GM23338 (cell line): ENCODE measurements around the gene ABL1. TPM values are rescaled to one million over a fixed set of nuclear protein-coding genes. Genes with fewer than 3 reads are reported as not detected.

Source experiments
- ATAC-seq: fragments of 200-7000 bp; cut with Tn5 transposase; 3 replicates; pipeline ENCODE4 v1.9.1; 2020
- DNase-seq: peaks from one replicate; pipeline ENCODE4 v3.0.0-alpha.2; 2015; ENCODE audit warnings: low spot score
- H2AFZ ChIP-seq: fragments of 200-600 bp; sonication (generic); 2 replicates; pipeline ENCODE4 v1.8.0; 2016; ENCODE audit warnings: antibody characterized with exemption, mild to moderate bottlenecking, moderate library complexity
- H3F3A ChIP-seq: fragments of 200-600 bp; sonication (generic); replicated peaks from 2 replicates; pipeline ENCODE4 v1.8.0; 2017; ENCODE audit warnings: antibody characterized with exemption, mixed run types, low read depth
- H3K27ac ChIP-seq: fragments of 200-600 bp; sonication (generic); 2 replicates; pipeline ENCODE4 v1.6.1; 2016; ENCODE audit warnings: low read depth
- H3K27me3 ChIP-seq: fragments of 200-600 bp; sonication (generic); 2 replicates; pipeline ENCODE4 v1.8.0; 2016; ENCODE audit warnings: mild to moderate bottlenecking, mixed run types, moderate library complexity; ENCODE audit not compliant: insufficient read depth
- H3K36me3 ChIP-seq: fragments of 200-600 bp; sonication (generic); 2 replicates; pipeline ENCODE4 v1.8.0; 2016; ENCODE audit warnings: mild to moderate bottlenecking; ENCODE audit not compliant: insufficient read depth
- H3K4me1 ChIP-seq: fragments of 200-600 bp; sonication (generic); 2 replicates; pipeline ENCODE4 v1.8.0; 2016; ENCODE audit warnings: mild to moderate bottlenecking, moderate library complexity; ENCODE audit not compliant: insufficient read depth
- H3K4me2 ChIP-seq: fragments of 200-600 bp; sonication (generic); 2 replicates; pipeline ENCODE4 v1.7.1; 2017; ENCODE audit warnings: mixed run types
- H3K4me3 ChIP-seq: fragments of 200-600 bp; sonication (generic); 2 replicates; pipeline ENCODE4 v1.6.1; 2016; ENCODE audit warnings: mixed run types
- H3K79me2 ChIP-seq: fragments of 200-600 bp; sonication (generic); replicated peaks from 2 replicates; pipeline ENCODE4 v1.8.0; 2017; ENCODE audit warnings: mild to moderate bottlenecking; ENCODE audit not compliant: insufficient read depth
- H3K9me2 ChIP-seq: fragments of 200-600 bp; sonication (generic); 2 replicates; pipeline ENCODE4 v1.8.0; 2017; ENCODE audit not compliant: insufficient read depth
- H4K20me1 ChIP-seq: fragments of 200-600 bp; sonication (generic); replicated peaks from 2 replicates; pipeline ENCODE4 v1.8.0; 2017; ENCODE audit warnings: mild to moderate bottlenecking; ENCODE audit not compliant: insufficient read depth
- H3K27ac Mint-ChIP-seq: 2 replicates; pipeline ENCODE4 v1.8.0; 2020; ENCODE audit warnings: inconsistent platforms, mild to moderate bottlenecking, moderate library complexity, mixed read lengths
- H3K27me3 Mint-ChIP-seq: 3 replicates; pipeline ENCODE4 v1.8.0; 2022; ENCODE audit warnings: low read depth, mild to moderate bottlenecking, moderate library complexity, mixed read lengths, inconsistent platforms; ENCODE audit not compliant: insufficient read depth, poor library complexity
- H3K36me3 Mint-ChIP-seq: 3 replicates; pipeline ENCODE4 v1.8.0; 2021; ENCODE audit warnings: low read depth, mild to moderate bottlenecking, inconsistent platforms, moderate library complexity, mixed read lengths
- H3K4me1 Mint-ChIP-seq: 3 replicates; pipeline ENCODE4 v1.8.0; 2020; ENCODE audit warnings: mild to moderate bottlenecking, inconsistent platforms, mixed read lengths
- H3K4me3 Mint-ChIP-seq: 3 replicates; pipeline ENCODE4 v1.8.0; 2021; ENCODE audit warnings: moderate library complexity, mild to moderate bottlenecking, inconsistent platforms, mixed read lengths
- H3K9me3 Mint-ChIP-seq: 3 replicates; pipeline ENCODE4 v1.8.0; 2020; ENCODE audit warnings: moderate library complexity, mild to moderate bottlenecking, inconsistent platforms, mixed read lengths
- CREB1 ChIP-seq: fragments of 250-450 bp; sonication (Bioruptor Pico); IDR thresholded peaks from 2 replicates; pipeline ENCODE4 v1.5.0; 2020; ENCODE audit warnings: low read depth, mild to moderate bottlenecking, moderate library complexity
- EZH2 ChIP-seq: fragments of 200-600 bp; sonication (generic); IDR thresholded peaks from one replicate; pipeline ENCODE4 v1.8.0; 2017; ENCODE audit warnings: antibody characterized with exemption, mild to moderate bottlenecking, low read depth; ENCODE audit not compliant: unreplicated experiment
- EZH2phosphoT487 ChIP-seq: fragments of 200-600 bp; sonication (generic); IDR thresholded peaks from one replicate; pipeline ENCODE4 v1.8.1; 2018; ENCODE audit warnings: antibody characterized with exemption; ENCODE audit not compliant: unreplicated experiment
- JUNB ChIP-seq: IDR thresholded peaks from one replicate; pipeline ENCODE4 v1.6.1; 2016; ENCODE audit warnings: antibody characterized with exemption; ENCODE audit not compliant: unreplicated experiment
- NANOG ChIP-seq: IDR thresholded peaks from 2 replicates; pipeline ENCODE4 v1.6.1; 2016; ENCODE audit warnings: antibody characterized with exemption, borderline replicate concordance
- POLR2AphosphoS5 ChIP-seq: IDR thresholded peaks from 2 replicates; pipeline ENCODE4 v1.6.1; 2016; ENCODE audit warnings: antibody characterized with exemption, low read depth
- STAT1 ChIP-seq: IDR thresholded peaks from one replicate; pipeline ENCODE4 v1.6.1; 2016; ENCODE audit warnings: antibody characterized with exemption; ENCODE audit not compliant: unreplicated experiment
- polyA plus RNA-seq: library from polyadenylated mRNA; unstranded; fragments of >200 nt; fragmentation: Nextera tagmentation; extraction: Ambion mirVana; gene quantifications from 2 replicates; pipeline ENCODE4 v1.2.1, GENCODE V29; 2016
- total RNA-seq: library from RNA; depleted of rRNA; stranded (reverse); fragments of >200 nt; shearing (Covaris generic); gene quantifications from 2 replicates; pipeline ENCODE4 v1.2.3, GENCODE V29; 2014
- TF ChIP-seq, protein P1 (sequence below): fragments of 250-450 bp; sonication (Bioruptor Pico); IDR thresholded peaks from 2 replicates; pipeline ENCODE4 v1.5.0; 2020; ENCODE audit warnings: mild to moderate bottlenecking, moderate library complexity
- TF ChIP-seq, protein P2 (sequence below), 2 experiments: fragments of 200-600 bp in 1 of 2; sonication (generic) in 1 of 2; conservative IDR thresholded peaks; 2 replicates each; pipeline versions ENCODE4 v1.5.1 to v1.6.1; 2016 to 2017; ENCODE audit warnings: antibody characterized with exemption in 2 of 2, low read depth in 2 of 2, mild to moderate bottlenecking in 2 of 2, moderate library complexity in 1 of 2
- TF ChIP-seq, protein P3 (sequence below): IDR thresholded peaks from 2 replicates; pipeline ENCODE4 v1.6.1; 2016; ENCODE audit warnings: antibody characterized with exemption

ABL1 gene
- total and polyA plus RNA-seq, 2 experiments from 2014 or later = 20.7 to 85.1 TPM

DNA sequence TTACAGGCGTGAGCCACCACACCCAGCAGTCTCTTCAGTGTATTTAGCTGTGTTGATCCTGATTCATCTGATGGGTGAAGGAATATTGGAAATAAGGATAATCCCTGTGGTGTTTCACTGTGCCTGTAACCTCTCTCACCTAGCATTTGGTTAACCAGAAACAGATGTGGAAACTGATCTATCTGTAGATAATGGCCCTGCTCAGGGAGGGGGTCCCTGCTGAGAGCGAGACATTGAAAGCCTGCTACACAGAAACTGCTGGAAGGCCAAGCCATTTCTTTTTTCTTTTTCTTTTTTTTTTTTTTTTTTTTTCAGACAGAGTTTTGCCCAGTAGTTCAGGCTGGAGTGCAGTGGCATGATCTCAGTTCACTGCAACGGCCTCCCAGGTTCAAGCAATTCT lies 33.2 kb downstream of the ABL1 start (continued):
- TF ChIP-seq, protein P1, sequence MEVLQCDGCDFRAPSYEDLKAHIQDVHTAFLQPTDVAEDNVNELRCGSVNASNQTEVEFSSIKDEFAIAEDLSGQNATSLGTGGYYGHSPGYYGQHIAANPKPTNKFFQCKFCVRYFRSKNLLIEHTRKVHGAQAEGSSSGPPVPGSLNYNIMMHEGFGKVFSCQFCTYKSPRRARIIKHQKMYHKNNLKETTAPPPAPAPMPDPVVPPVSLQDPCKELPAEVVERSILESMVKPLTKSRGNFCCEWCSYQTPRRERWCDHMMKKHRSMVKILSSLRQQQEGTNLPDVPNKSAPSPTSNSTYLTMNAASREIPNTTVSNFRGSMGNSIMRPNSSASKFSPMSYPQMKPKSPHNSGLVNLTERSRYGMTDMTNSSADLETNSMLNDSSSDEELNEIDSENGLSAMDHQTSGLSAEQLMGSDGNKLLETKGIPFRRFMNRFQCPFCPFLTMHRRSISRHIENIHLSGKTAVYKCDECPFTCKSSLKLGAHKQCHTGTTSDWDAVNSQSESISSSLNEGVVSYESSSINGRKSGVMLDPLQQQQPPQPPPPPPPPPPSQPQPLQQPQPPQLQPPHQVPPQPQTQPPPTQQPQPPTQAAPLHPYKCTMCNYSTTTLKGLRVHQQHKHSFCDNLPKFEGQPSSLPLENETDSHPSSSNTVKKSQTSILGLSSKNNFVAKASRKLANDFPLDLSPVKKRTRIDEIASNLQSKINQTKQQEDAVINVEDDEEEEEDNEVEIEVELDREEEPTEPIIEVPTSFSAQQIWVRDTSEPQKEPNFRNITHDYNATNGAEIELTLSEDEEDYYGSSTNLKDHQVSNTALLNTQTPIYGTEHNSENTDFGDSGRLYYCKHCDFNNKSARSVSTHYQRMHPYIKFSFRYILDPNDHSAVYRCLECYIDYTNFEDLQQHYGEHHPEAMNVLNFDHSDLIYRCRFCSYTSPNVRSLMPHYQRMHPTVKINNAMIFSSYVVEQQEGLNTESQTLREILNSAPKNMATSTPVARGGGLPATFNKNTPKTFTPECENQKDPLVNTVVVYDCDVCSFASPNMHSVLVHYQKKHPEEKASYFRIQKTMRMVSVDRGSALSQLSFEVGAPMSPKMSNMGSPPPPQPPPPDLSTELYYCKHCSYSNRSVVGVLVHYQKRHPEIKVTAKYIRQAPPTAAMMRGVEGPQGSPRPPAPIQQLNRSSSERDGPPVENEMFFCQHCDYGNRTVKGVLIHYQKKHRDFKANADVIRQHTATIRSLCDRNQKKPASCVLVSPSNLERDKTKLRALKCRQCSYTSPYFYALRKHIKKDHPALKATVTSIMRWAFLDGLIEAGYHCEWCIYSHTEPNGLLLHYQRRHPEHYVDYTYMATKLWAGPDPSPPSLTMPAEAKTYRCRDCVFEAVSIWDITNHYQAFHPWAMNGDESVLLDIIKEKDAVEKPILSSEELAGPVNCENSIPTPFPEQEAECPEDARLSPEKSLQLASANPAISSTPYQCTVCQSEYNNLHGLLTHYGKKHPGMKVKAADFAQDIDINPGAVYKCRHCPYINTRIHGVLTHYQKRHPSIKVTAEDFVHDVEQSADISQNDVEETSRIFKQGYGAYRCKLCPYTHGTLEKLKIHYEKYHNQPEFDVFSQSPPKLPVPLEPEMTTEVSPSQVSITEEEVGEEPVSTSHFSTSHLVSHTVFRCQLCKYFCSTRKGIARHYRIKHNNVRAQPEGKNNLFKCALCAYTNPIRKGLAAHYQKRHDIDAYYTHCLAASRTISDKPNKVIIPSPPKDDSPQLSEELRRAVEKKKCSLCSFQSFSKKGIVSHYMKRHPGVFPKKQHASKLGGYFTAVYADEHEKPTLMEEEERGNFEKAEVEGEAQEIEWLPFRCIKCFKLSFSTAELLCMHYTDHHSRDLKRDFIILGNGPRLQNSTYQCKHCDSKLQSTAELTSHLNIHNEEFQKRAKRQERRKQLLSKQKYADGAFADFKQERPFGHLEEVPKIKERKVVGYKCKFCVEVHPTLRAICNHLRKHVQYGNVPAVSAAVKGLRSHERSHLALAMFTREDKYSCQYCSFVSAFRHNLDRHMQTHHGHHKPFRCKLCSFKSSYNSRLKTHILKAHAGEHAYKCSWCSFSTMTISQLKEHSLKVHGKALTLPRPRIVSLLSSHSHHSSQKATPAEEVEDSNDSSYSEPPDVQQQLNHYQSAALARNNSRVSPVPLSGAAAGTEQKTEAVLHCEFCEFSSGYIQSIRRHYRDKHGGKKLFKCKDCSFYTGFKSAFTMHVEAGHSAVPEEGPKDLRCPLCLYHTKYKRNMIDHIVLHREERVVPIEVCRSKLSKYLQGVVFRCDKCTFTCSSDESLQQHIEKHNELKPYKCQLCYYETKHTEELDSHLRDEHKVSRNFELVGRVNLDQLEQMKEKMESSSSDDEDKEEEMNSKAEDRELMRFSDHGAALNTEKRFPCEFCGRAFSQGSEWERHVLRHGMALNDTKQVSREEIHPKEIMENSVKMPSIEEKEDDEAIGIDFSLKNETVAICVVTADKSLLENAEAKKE (CRISPR knock-in tag) = no peak
- TF ChIP-seq CREB1 (CRISPR knock-in tag) (no peak), NANOG (no peak), EZH2phosphoT487 (no peak)

DNA sequence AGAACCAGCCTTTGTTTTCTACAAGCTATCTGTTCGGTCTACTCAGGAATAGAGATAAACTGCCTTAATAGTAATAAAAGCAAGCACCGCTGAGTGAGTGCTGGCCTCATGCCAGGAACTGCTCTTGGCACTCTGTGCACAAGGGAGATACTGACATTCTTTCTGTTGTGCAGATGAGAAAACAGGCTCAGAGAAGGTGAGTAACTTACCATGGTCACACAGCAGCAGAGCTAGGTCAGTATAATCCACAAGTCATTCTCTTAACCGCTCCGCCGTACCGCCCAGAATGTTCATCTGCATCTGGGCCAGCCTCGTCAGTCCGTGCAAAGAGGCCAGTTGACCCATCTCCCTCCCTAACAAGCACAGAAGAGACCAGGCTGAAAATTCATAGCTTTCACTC lies 34.2 kb downstream of the ABL1 start:
- H3K27ac ChIP-seq = peak overlapping the region; percentile 41; the same call in 1 of the 2 replicates
- no peaks in the 10 kb centered on the region for H3K4me1 ChIP-seq
- H3K36me3 Mint-ChIP-seq = peaks cover 50% of the 10 kb centered on the region
- no peak overlapping the region for H3K27ac Mint-ChIP-seq
- H3K9me2 ChIP-seq = no peaks in the 10 kb centered on the region
- no peaks in the 10 kb centered on the region for H3K27me3 Mint-ChIP-seq
- peaks cover 5% of the 10 kb centered on the region; the same call in 1 of the 2 replicates for H3F3A ChIP-seq
- no peaks in the 10 kb centered on the region for H3K9me3 Mint-ChIP-seq
- peaks cover 27% of the 10 kb centered on the region for H3K36me3 ChIP-seq
- no peak overlapping the region for H3K4me3 Mint-ChIP-seq
- H2AFZ ChIP-seq = no peak overlapping the region
- H3K4me1 Mint-ChIP-seq = no peaks in the 10 kb centered on the region
- no peak for ATAC-seq
- H3K27me3 ChIP-seq = no peaks in the 10 kb centered on the region
- no peak overlapping the region for H3K4me2 ChIP-seq
- H3K79me2 ChIP-seq = peaks cover 59% of the 10 kb centered on the region
- no peak for DNase-seq
- no peak overlapping the region for H3K4me3 ChIP-seq
- H4K20me1 ChIP-seq = peaks cover 15% of the 10 kb centered on the region
- TF ChIP-seq POLR2AphosphoS5 (no peak), EZH2phosphoT487 (no peak), STAT1 (no peak), EZH2 (no peak), JUNB (no peak), CREB1 (CRISPR knock-in tag) (no peak), NANOG (no peak)
- TF ChIP-seq, protein P2, sequence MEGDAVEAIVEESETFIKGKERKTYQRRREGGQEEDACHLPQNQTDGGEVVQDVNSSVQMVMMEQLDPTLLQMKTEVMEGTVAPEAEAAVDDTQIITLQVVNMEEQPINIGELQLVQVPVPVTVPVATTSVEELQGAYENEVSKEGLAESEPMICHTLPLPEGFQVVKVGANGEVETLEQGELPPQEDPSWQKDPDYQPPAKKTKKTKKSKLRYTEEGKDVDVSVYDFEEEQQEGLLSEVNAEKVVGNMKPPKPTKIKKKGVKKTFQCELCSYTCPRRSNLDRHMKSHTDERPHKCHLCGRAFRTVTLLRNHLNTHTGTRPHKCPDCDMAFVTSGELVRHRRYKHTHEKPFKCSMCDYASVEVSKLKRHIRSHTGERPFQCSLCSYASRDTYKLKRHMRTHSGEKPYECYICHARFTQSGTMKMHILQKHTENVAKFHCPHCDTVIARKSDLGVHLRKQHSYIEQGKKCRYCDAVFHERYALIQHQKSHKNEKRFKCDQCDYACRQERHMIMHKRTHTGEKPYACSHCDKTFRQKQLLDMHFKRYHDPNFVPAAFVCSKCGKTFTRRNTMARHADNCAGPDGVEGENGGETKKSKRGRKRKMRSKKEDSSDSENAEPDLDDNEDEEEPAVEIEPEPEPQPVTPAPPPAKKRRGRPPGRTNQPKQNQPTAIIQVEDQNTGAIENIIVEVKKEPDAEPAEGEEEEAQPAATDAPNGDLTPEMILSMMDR (conservative IDR thresholded peaks at IDR 0.05; ENCODE audit: low read depth in 2 of 2) = no peak
- TF ChIP-seq, protein P3, sequence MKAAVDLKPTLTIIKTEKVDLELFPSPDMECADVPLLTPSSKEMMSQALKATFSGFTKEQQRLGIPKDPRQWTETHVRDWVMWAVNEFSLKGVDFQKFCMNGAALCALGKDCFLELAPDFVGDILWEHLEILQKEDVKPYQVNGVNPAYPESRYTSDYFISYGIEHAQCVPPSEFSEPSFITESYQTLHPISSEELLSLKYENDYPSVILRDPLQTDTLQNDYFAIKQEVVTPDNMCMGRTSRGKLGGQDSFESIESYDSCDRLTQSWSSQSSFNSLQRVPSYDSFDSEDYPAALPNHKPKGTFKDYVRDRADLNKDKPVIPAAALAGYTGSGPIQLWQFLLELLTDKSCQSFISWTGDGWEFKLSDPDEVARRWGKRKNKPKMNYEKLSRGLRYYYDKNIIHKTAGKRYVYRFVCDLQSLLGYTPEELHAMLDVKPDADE = no peak
